PFSK-1 (cell line): ENCODE data around the gene MAML2.

ENCODE experiments used
- FOXP2 ChIP-seq: optimal IDR thresholded peaks from 2 replicates; pipeline ENCODE3; 2011; ENCODE audit warnings: borderline replicate concordance, control low read depth, inconsistent platforms; ENCODE audit not compliant: insufficient read depth; ENCODE audit errors: extremely low read length, extremely low read depth
- POLR2AphosphoS5 ChIP-seq: IDR thresholded peaks from 2 replicates; pipeline ENCODE4 v1.6.1; 2012; ENCODE audit warnings: low read depth, mild to moderate bottlenecking, control low read depth, low read length, moderate library complexity
- TF ChIP-seq, protein P1 (sequence below), 2 experiments: IDR thresholded peaks; 2 replicates each; pipeline versions ENCODE4 v1.6.1 to v1.8.0; 2011 to 2012; ENCODE audit warnings: low read depth in 2 of 2, low read length in 2 of 2, control low read depth in 1 of 2, inconsistent platforms in 1 of 2, mild to moderate bottlenecking in 1 of 2, moderate library complexity in 1 of 2; ENCODE audit not compliant: insufficient read depth in 1 of 2

DNA sequence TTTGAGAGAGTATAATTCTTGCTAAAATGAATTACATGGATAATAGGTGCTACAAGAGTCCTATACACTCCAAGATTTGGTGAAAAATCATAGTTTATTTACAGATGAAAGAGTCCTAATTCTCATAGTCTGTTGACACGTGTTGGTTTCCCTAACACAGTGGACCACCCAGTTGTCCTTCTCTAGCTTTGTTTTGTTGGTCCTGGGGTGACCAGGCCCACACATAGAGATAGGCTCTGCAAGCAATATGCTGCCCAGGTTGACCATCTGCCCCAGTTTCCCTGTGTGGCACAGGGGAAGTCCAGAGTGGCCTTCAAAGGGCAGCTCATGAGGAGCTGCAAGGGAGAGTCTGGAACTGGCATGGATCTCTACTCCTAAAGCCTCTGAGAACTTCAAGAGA is 184.9 kb downstream of the MAML2 start:
- TF ChIP-seq, protein P1, sequence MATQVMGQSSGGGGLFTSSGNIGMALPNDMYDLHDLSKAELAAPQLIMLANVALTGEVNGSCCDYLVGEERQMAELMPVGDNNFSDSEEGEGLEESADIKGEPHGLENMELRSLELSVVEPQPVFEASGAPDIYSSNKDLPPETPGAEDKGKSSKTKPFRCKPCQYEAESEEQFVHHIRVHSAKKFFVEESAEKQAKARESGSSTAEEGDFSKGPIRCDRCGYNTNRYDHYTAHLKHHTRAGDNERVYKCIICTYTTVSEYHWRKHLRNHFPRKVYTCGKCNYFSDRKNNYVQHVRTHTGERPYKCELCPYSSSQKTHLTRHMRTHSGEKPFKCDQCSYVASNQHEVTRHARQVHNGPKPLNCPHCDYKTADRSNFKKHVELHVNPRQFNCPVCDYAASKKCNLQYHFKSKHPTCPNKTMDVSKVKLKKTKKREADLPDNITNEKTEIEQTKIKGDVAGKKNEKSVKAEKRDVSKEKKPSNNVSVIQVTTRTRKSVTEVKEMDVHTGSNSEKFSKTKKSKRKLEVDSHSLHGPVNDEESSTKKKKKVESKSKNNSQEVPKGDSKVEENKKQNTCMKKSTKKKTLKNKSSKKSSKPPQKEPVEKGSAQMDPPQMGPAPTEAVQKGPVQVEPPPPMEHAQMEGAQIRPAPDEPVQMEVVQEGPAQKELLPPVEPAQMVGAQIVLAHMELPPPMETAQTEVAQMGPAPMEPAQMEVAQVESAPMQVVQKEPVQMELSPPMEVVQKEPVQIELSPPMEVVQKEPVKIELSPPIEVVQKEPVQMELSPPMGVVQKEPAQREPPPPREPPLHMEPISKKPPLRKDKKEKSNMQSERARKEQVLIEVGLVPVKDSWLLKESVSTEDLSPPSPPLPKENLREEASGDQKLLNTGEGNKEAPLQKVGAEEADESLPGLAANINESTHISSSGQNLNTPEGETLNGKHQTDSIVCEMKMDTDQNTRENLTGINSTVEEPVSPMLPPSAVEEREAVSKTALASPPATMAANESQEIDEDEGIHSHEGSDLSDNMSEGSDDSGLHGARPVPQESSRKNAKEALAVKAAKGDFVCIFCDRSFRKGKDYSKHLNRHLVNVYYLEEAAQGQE (IDR thresholded peaks at IDR 0.05; ENCODE audit: insufficient read depth in 1 of 2, low read depth in 2 of 2, low read length in 2 of 2), result no peak
- TF ChIP-seq FOXP2 (no peak), POLR2AphosphoS5 (no peak)
